ENCODE data around the gene GALNT6. TPM values are rescaled to one million over a fixed set of nuclear protein-coding genes. Genes with fewer than 3 reads are reported as not detected.

GALNT6 gene
- total RNA-seq, 6 experiments from 2014 or later = 0.55 to 3.3 (median 1.3) TPM

DNA sequence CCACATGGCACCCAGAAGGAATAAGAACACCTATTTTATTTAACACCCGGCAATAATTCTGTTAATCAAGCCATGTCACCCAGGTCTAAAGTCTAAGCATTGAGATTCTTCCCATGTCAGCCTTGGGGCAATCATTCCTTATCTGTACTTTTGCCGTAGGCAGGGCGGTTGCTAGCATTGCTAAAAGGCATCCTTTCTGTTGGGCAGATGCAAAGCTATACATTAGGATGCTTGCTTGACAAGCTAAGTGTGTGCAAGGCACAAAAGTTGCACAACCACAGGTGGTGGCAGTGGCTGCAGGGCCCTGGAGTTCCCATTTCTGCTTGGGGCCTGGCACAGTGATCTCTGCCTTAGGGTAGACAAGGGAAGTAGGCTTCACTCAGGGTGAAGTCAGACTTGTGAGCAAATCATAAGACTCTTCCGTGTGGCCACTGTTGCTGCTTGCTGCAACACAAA is 12.5 kb upstream of the GALNT6 start:
- WGBS (ENCODE audit: insufficient coverage, low coverage, low lambda C conversion rate, missing lambda C conversion rate) = 89% methylated on average over 4 of the region's 4 CpGs
- ATAC-seq = peak; percentile 52 to 71 (median 60)
- DNase-seq = no peak

GRCh38 chr12:51403159-51403558 is 12.0 kb upstream of the GALNT6 start:
- H3K9me3 ChIP-seq = no peaks in the 10 kb centered on the region
- H3K4me3 ChIP-seq = no peak overlapping the region
- no peaks in the 10 kb centered on the region for H3K27me3 ChIP-seq
- no peak overlapping the region for H3K27ac ChIP-seq
- no peaks in the 10 kb centered on the region for H3K36me3 ChIP-seq
- DNase-seq = no peak
- intact Hi-C loops (cut with DNase I) = no loop called here
- no peak for TF ChIP-seq POLR2A (IDR thresholded peaks at IDR 0.05)
- TF ChIP-seq, protein P1, sequence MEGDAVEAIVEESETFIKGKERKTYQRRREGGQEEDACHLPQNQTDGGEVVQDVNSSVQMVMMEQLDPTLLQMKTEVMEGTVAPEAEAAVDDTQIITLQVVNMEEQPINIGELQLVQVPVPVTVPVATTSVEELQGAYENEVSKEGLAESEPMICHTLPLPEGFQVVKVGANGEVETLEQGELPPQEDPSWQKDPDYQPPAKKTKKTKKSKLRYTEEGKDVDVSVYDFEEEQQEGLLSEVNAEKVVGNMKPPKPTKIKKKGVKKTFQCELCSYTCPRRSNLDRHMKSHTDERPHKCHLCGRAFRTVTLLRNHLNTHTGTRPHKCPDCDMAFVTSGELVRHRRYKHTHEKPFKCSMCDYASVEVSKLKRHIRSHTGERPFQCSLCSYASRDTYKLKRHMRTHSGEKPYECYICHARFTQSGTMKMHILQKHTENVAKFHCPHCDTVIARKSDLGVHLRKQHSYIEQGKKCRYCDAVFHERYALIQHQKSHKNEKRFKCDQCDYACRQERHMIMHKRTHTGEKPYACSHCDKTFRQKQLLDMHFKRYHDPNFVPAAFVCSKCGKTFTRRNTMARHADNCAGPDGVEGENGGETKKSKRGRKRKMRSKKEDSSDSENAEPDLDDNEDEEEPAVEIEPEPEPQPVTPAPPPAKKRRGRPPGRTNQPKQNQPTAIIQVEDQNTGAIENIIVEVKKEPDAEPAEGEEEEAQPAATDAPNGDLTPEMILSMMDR (IDR thresholded peaks at IDR 0.05) = no peak
- WGBS (ENCODE audit: insufficient coverage, low coverage, low lambda C conversion rate, missing lambda C conversion rate) = 87% methylated on average over 6 of the region's 6 CpGs
- no peak for ATAC-seq
- H3K4me1 ChIP-seq = no peaks in the 10 kb centered on the region

More for the DNA sequence above, 12.5 kb upstream of the GALNT6 start:
- TF ChIP-seq POLR2A (IDR thresholded peaks at IDR 0.05) = no peak
- intact Hi-C loops (cut with DNase I) = no loop called here
- no peaks in the 10 kb centered on the region for H3K4me1 ChIP-seq
- H3K27ac ChIP-seq = no peak overlapping the region
- H3K36me3 ChIP-seq = no peaks in the 10 kb centered on the region
- H3K4me3 ChIP-seq = no peak overlapping the region
- no peaks in the 10 kb centered on the region for H3K27me3 ChIP-seq
- no peaks in the 10 kb centered on the region for H3K9me3 ChIP-seq

DNA sequence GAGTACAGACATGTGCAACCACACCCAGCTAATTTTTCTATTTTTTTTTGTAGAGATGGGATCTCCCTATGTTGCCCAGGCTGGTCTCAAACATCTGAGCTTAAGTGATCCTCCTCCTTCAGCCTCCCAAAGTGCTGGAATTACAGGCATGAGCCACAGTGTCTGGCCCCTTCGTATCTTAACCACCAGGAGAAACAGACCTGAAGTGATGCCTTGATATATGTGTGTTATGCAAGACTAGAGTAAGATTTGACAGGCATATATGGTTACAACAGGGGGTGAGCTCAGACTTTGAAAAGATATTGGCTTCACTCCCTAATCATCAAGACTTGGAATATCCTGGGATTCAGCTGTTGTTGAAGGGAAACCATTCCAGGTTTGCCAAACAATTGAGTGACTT is 10.7 kb upstream of the GALNT6 start:
- 0% methylated on average over 1 of the region's 1 CpG for WGBS (ENCODE audit: insufficient coverage, low coverage, low lambda C conversion rate, missing lambda C conversion rate)
- ATAC-seq (no peak), DNase-seq (no peak)
- Histone ChIP-seq H3K27ac (no peak overlapping the region), H3K36me3 (no peaks in the 10 kb centered on the region), H3K9me3 (no peaks in the 10 kb centered on the region), H3K4me1 (no peaks in the 10 kb centered on the region), H3K4me3 (no peak overlapping the region), H3K27me3 (no peaks in the 10 kb centered on the region)
- TF ChIP-seq, protein P1 (IDR thresholded peaks at IDR 0.05) = no peak
- no peak for TF ChIP-seq POLR2A (IDR thresholded peaks at IDR 0.05)
- intact Hi-C loops (cut with DNase I) = no loop called here

DNA sequence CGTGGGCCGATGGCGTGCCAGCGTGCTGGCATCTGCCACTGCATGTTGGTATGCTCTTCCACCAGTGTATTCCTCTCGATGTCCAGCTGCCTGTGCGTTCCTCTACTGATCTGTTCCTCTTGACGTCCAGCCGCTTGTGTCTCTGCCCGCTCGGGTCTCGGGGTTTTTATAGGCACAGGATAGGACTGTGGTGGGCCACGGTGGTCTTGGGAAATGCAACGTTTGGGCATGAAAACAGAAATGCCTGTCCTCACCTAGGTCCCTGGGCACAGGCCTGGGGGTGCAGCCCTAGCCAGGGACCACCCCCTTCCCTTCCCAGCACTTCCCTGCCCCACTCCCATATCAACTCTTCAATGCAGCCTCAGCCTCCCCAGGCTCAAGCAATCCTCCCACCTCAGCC is 10.3 kb upstream of the GALNT6 start:
- intact Hi-C loops (cut with DNase I) = no loop called here
- no peak overlapping the region for H3K4me3 ChIP-seq
- no peak for ATAC-seq
- no peaks in the 10 kb centered on the region for H3K36me3 ChIP-seq
- 99% methylated on average over 9 of the region's 13 CpGs for WGBS (ENCODE audit: insufficient coverage, low coverage, low lambda C conversion rate, missing lambda C conversion rate)
- no peaks in the 10 kb centered on the region for H3K4me1 ChIP-seq
- no peak for DNase-seq
- TF ChIP-seq, protein P1 (IDR thresholded peaks at IDR 0.05) = no peak
- no peak for TF ChIP-seq POLR2A (IDR thresholded peaks at IDR 0.05)
- no peaks in the 10 kb centered on the region for H3K9me3 ChIP-seq
- no peak overlapping the region for H3K27ac ChIP-seq
- H3K27me3 ChIP-seq = no peaks in the 10 kb centered on the region

DNA sequence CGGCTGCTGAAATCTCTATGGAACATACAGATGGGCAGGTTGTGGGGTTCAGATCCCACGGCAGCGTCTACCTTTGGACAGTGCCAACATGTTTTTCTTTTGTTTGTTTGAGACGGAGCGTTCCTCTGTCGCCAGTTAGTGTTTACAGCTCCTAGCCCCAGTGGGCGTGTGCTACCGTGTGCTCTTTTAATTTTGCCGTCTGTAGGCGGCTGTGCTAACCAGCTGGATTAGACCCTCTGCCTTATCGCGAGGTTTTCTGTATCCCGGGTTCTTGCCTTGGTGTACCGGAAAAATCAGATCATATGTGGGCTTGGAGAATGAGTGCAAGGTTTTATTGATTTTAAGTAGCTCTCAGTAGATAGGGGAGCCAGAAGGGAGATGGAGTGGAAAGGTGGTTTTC is 9.8 kb upstream of the GALNT6 start:
- Histone ChIP-seq H3K9me3 (no peaks in the 10 kb centered on the region), H3K27me3 (no peaks in the 10 kb centered on the region), H3K4me1 (no peaks in the 10 kb centered on the region), H3K4me3 (no peak overlapping the region), H3K36me3 (no peaks in the 10 kb centered on the region), H3K27ac (no peak overlapping the region)
- 67% methylated on average over 13 of the region's 14 CpGs for WGBS (ENCODE audit: insufficient coverage, low coverage, low lambda C conversion rate, missing lambda C conversion rate)
- intact Hi-C loops (cut with DNase I) = no loop called here
- TF ChIP-seq, protein P1 (IDR thresholded peaks at IDR 0.05) = no peak
- no peak for TF ChIP-seq POLR2A (IDR thresholded peaks at IDR 0.05)
- ATAC-seq = no peak
- DNase-seq = no peak
